Duodenal mucosa (tissue), 2 donors: ENCODE data around the gene UBE4B.

Source experiments
- H3K27ac ChIP-seq: one replicate; pipeline ENCODE4 v1.7.0; 2013; ENCODE audit warnings: low read depth, low read length
- H3K27me3 ChIP-seq, 2 donors: one replicate each; pipeline ENCODE4 v1.7.0; 2013; ENCODE audit warnings: low read length in 2 of 2, control low read depth in 1 of 2; ENCODE audit not compliant: insufficient read depth in 2 of 2, control insufficient read depth in 1 of 2
- H3K36me3 ChIP-seq, 2 donors: one replicate each; pipeline ENCODE4 v1.7.0; 2013; ENCODE audit warnings: low read length in 2 of 2, control low read depth in 1 of 2; ENCODE audit not compliant: insufficient read depth in 2 of 2, control insufficient read depth in 1 of 2
- H3K4me1 ChIP-seq, 2 donors: one replicate each; pipeline ENCODE4 v1.7.0; 2013; ENCODE audit warnings: low read length in 2 of 2, control low read depth in 1 of 2; ENCODE audit not compliant: insufficient read depth in 2 of 2, control insufficient read depth in 1 of 2
- H3K4me3 ChIP-seq, 2 donors: one replicate each; pipeline ENCODE4 v1.7.0; 2013; ENCODE audit warnings: low read length in 2 of 2, low read depth in 1 of 2
- H3K9ac ChIP-seq, 2 donors: one replicate each; pipeline ENCODE4 v1.7.0; 2013; ENCODE audit warnings: low read length in 2 of 2, low read depth in 1 of 2
- H3K9me3 ChIP-seq, 2 donors: one replicate each; pipeline ENCODE4 v1.7.0; 2013; ENCODE audit warnings: low read length in 2 of 2, control low read depth in 1 of 2; ENCODE audit not compliant: control insufficient read depth in 1 of 2

UBE4B gene

GRCh38 chr1:10031461-10031860 lies 1.3 kb upstream of the UBE4B start:
- no peaks in the 10 kb centered on the region for H3K9me3 ChIP-seq
- H3K27ac ChIP-seq: no peak overlapping the region
- peaks cover 8 to 14% of the 10 kb centered on the region in 2 donors for H3K4me1 ChIP-seq
- no peaks in the 10 kb centered on the region for H3K27me3 ChIP-seq
- no peak overlapping the region for H3K4me3 ChIP-seq
- H3K9ac ChIP-seq: no peak overlapping the region
- H3K36me3 ChIP-seq: no peaks in the 10 kb centered on the region

- Histone ChIP-seq H3K9ac (peak overlapping the region; percentile 93 to 94), H3K9me3 (no peaks in the 10 kb centered on the region), H3K4me1 (peaks cover 8 to 14% of the 10 kb centered on the region in 2 donors), H3K27ac (peak overlapping the region; percentile 89), H3K4me3 (peak overlapping the region; percentile 93 to 97), H3K27me3 (no peaks in the 10 kb centered on the region), H3K36me3 (peaks cover 0 to 8% of the 10 kb centered on the region in 2 donors)
Measured at GRCh38 chr1:10033359-10033845, 644 bp downstream of the UBE4B start.

DNA sequence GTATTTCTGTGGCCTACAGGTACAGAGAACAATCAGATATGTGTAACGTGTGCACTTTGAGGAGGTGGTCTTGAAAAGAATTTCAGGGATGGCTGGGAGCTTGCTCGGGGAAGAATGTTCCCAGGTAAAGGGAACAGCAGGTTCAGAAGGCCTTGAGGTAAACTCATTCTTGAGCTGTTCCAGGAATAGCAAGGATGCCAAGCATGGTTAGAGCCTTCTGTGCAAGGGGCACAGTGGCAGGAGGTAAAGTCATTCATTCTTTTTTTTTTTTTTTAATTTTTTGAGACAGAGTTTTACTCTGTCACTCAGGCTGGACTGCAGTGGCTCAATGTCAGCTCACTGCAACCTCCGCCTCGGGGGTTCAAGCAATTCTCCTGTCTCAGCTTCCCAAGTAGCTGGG lies 10.0 kb downstream of the UBE4B start:
- Histone ChIP-seq H3K36me3 (peaks cover 0 to 23% of the 10 kb centered on the region in 2 donors), H3K27ac (no peak overlapping the region), H3K9ac (no peak overlapping the region)

DNA sequence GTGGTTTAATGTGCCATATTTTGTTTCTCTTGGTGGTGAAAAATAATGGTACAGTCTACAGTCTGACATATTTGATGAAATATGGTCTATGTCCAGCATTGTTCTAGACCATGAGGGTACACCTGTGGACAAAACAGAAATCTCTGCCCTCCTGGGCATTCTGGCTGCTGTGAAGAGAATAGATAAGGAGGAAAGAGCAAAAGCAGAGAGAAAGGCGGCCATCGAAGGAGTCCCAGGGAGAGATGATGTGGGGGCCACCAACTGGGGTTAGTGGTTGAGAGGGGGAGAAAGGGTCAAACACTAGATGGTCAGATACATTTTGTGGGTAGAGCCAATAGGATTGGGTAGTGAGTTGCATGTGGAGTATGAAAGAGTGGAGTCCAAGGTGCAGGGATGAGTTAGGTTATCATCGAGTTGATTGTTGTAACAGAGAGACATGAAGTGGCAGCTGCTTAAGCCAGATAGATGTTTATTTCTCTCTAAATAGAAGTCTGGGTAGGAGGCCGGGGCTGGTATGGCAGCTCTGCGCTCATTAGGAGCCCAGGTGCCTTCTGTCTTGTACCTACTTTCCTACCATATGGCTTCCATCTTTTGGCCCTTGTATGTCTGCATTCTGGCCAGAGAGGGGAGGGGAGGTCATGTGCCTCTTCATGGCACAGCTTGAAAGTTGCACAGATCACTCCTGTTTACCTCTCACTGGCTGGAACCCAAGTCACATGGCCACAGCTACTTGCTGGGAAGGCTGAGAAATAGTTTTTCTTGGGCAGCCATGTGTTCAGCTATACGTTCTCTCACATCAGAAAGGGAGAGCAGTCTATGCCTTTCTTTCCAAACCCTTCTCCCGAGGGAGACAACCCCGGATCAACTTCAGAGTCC lies 13.0 kb downstream of the UBE4B start:
- H3K9ac ChIP-seq: no peak overlapping the region
- no peaks in the 10 kb centered on the region for H3K9me3 ChIP-seq
- peaks cover 0 to 10% of the 10 kb centered on the region in 2 donors for H3K4me1 ChIP-seq
- no peak overlapping the region for H3K4me3 ChIP-seq
- no peak overlapping the region for H3K27ac ChIP-seq
- H3K27me3 ChIP-seq: no peaks in the 10 kb centered on the region
- H3K36me3 ChIP-seq: peaks cover 0 to 24% of the 10 kb centered on the region in 2 donors

More for the DNA sequence above, 10.0 kb downstream of the UBE4B start:
- Histone ChIP-seq H3K4me1 (peaks cover 0 to 10% of the 10 kb centered on the region in 2 donors), H3K9me3 (no peaks in the 10 kb centered on the region), H3K4me3 (no peak overlapping the region), H3K27me3 (no peaks in the 10 kb centered on the region)

GRCh38 chr1:10046356-10047085 lies 13.8 kb downstream of the UBE4B start:
- Histone ChIP-seq H3K9ac (no peak overlapping the region), H3K4me3 (no peak overlapping the region), H3K27me3 (no peaks in the 10 kb centered on the region), H3K9me3 (no peaks in the 10 kb centered on the region), H3K36me3 (peaks cover 2 to 28% of the 10 kb centered on the region in 2 donors), H3K4me1 (peaks cover 0 to 10% of the 10 kb centered on the region in 2 donors), H3K27ac (no peak overlapping the region)

GRCh38 chr1:10048601-10049000 lies 15.8 kb downstream of the UBE4B start:
- Histone ChIP-seq H3K9ac (no peak overlapping the region), H3K4me3 (no peak overlapping the region), H3K36me3 (peaks cover 8 to 24% of the 10 kb centered on the region in 2 donors), H3K9me3 (no peaks in the 10 kb centered on the region), H3K4me1 (peaks cover 0 to 10% of the 10 kb centered on the region in 2 donors), H3K27me3 (no peaks in the 10 kb centered on the region), H3K27ac (no peak overlapping the region)

GRCh38 chr1:10050611-10051010 lies 17.9 kb downstream of the UBE4B start:
- Histone ChIP-seq H3K9me3 (no peaks in the 10 kb centered on the region), H3K36me3 (peaks cover 8 to 15% of the 10 kb centered on the region in 2 donors), H3K27me3 (no peaks in the 10 kb centered on the region), H3K9ac (no peak overlapping the region), H3K4me1 (peaks cover 0 to 7% of the 10 kb centered on the region in 2 donors), H3K4me3 (no peak overlapping the region), H3K27ac (no peak overlapping the region)

GRCh38 chr1:10051656-10052055 lies 18.9 kb downstream of the UBE4B start:
- Histone ChIP-seq H3K9me3 (no peaks in the 10 kb centered on the region), H3K9ac (no peak overlapping the region), H3K4me1 (no peaks in the 10 kb centered on the region), H3K36me3 (peaks cover 8 to 15% of the 10 kb centered on the region in 2 donors), H3K4me3 (no peak overlapping the region), H3K27me3 (no peaks in the 10 kb centered on the region), H3K27ac (no peak overlapping the region)

- H3K27me3 ChIP-seq: no peaks in the 10 kb centered on the region
- no peak overlapping the region for H3K27ac ChIP-seq
- peaks cover 8 to 15% of the 10 kb centered on the region in 2 donors for H3K36me3 ChIP-seq
- H3K9me3 ChIP-seq: no peaks in the 10 kb centered on the region
- H3K9ac ChIP-seq: no peak overlapping the region
- H3K4me1 ChIP-seq: no peaks in the 10 kb centered on the region
- no peak overlapping the region for H3K4me3 ChIP-seq
Measured at GRCh38 chr1:10052347-10052746, 19.6 kb downstream of the UBE4B start.

DNA sequence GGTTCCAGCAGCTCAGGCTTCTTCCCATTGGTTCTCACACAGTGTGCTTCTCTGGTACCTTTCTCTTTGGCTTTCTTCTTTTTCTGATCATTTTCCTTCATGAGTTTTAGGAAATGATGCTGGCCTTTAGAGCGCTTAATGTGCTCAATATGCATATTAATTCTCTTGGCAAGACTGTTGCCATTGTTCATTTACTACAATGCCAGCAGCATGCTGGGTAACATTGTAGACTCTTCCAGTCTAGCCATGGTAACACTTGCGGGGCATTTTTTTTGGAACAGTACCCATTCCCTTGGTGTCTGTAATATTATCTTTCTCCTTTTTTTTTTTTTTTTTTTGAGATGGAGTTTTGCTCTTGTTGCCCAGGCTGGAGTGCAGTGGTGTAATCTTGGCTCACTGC lies 21.7 kb downstream of the UBE4B start:
- Histone ChIP-seq H3K4me3 (no peak overlapping the region), H3K4me1 (no peaks in the 10 kb centered on the region), H3K27me3 (no peaks in the 10 kb centered on the region), H3K9me3 (no peaks in the 10 kb centered on the region), H3K9ac (no peak overlapping the region), H3K27ac (no peak overlapping the region), H3K36me3 (peaks cover 8 to 26% of the 10 kb centered on the region in 2 donors)
